Measurements from ENCODE around the gene SPON1.

- TF ChIP-seq, protein P1, sequence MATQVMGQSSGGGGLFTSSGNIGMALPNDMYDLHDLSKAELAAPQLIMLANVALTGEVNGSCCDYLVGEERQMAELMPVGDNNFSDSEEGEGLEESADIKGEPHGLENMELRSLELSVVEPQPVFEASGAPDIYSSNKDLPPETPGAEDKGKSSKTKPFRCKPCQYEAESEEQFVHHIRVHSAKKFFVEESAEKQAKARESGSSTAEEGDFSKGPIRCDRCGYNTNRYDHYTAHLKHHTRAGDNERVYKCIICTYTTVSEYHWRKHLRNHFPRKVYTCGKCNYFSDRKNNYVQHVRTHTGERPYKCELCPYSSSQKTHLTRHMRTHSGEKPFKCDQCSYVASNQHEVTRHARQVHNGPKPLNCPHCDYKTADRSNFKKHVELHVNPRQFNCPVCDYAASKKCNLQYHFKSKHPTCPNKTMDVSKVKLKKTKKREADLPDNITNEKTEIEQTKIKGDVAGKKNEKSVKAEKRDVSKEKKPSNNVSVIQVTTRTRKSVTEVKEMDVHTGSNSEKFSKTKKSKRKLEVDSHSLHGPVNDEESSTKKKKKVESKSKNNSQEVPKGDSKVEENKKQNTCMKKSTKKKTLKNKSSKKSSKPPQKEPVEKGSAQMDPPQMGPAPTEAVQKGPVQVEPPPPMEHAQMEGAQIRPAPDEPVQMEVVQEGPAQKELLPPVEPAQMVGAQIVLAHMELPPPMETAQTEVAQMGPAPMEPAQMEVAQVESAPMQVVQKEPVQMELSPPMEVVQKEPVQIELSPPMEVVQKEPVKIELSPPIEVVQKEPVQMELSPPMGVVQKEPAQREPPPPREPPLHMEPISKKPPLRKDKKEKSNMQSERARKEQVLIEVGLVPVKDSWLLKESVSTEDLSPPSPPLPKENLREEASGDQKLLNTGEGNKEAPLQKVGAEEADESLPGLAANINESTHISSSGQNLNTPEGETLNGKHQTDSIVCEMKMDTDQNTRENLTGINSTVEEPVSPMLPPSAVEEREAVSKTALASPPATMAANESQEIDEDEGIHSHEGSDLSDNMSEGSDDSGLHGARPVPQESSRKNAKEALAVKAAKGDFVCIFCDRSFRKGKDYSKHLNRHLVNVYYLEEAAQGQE (IDR thresholded peaks at IDR 0.05), result no peak
- TF ChIP-seq CTCF (IDR thresholded peaks at IDR 0.05; ENCODE audit: low read depth, low read length, missing input control) (no peak), YY1 (IDR thresholded peaks at IDR 0.05) (no peak), ZBTB33 (IDR thresholded peaks at IDR 0.05) (no peak), ATF3 (IDR thresholded peaks at IDR 0.05) (no peak), TAF1 (conservative IDR thresholded peaks at IDR 0.05) (no peak), GABPA (IDR thresholded peaks at IDR 0.05 in 1 of 2, conservative IDR thresholded peaks at IDR 0.05 in 1 of 2) (no peak)
Observed at GRCh38 chr11:14306481-14306880, 344.0 kb downstream of the SPON1 start.
